HUES48 (cell line): Measurements from ENCODE around the gene CAPN14.

Experiments
- H3K27ac ChIP-seq: one replicate; pipeline ENCODE4 v1.7.0; 2013; ENCODE audit warnings: low read depth, low read length, inconsistent platforms
- H3K27me3 ChIP-seq: 2 replicates; pipeline ENCODE4 v1.6.1; 2013; ENCODE audit warnings: mild to moderate bottlenecking, low read length; ENCODE audit not compliant: control insufficient read depth, insufficient read depth
- H3K36me3 ChIP-seq: 2 replicates; pipeline ENCODE4 v1.6.1; 2013; ENCODE audit warnings: low read length; ENCODE audit not compliant: control insufficient read depth, insufficient read depth
- H3K4me1 ChIP-seq: 2 replicates; pipeline ENCODE4 v1.6.1; 2013; ENCODE audit warnings: mild to moderate bottlenecking, low read length; ENCODE audit not compliant: control insufficient read depth, insufficient read depth
- H3K4me3 ChIP-seq: 2 replicates; pipeline ENCODE4 v1.5.1; 2013; ENCODE audit warnings: mild to moderate bottlenecking, low read depth, low read length
- H3K9ac ChIP-seq: 2 replicates; pipeline ENCODE4 v1.6.1; 2013; ENCODE audit warnings: mild to moderate bottlenecking, low read depth, low read length, moderate library complexity
- H3K9me3 ChIP-seq: 2 replicates; pipeline ENCODE4 v1.6.1; 2013; ENCODE audit warnings: low read length; ENCODE audit not compliant: control insufficient read depth, insufficient read depth

The CAPN14 gene

DNA sequence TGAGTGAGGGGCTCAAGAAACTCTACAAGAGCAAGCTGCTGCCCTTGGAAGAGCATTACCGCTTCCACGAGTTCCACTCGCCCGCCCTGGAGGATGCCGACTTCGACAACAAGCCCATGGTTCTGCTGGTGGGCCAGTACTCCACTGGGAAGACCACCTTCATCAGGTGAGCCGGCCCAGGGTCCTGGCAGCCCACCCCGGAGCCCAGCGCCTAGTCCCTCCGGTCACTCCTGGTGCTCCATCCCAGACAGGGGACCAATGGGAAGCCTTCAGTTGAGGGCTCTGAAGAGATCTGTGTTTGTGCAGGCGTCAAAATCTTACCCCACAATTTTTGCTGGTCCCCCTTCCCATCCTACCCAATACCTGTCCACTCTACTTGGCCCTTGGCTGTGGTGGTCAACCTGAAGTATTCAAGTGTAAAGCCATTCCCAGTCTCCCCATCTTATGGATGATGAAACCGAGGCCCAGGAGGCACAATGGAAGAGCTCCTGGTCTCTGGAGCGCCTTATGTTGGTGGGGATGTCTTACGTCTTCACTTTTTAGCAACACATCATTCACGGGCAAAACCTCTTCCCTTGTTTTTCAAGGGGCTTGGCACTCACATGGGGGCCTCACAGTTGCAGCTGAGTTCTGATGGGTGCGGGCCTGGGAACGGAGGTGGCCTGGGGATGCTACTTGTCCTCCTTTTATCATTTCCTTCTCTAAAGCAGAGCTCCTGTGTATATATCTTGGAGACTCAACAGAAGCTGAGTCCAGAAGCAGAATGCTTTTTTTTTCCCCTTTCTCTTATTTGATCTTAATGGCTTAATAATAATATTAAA, 17.6 kb upstream of the CAPN14 start:
- Histone ChIP-seq H3K27ac (no peak overlapping the region), H3K4me3 (peak overlapping the region; percentile 82), H3K4me1 (peaks cover 12% of the 10 kb centered on the region; the same call in 1 of the 2 replicates)

DNA sequence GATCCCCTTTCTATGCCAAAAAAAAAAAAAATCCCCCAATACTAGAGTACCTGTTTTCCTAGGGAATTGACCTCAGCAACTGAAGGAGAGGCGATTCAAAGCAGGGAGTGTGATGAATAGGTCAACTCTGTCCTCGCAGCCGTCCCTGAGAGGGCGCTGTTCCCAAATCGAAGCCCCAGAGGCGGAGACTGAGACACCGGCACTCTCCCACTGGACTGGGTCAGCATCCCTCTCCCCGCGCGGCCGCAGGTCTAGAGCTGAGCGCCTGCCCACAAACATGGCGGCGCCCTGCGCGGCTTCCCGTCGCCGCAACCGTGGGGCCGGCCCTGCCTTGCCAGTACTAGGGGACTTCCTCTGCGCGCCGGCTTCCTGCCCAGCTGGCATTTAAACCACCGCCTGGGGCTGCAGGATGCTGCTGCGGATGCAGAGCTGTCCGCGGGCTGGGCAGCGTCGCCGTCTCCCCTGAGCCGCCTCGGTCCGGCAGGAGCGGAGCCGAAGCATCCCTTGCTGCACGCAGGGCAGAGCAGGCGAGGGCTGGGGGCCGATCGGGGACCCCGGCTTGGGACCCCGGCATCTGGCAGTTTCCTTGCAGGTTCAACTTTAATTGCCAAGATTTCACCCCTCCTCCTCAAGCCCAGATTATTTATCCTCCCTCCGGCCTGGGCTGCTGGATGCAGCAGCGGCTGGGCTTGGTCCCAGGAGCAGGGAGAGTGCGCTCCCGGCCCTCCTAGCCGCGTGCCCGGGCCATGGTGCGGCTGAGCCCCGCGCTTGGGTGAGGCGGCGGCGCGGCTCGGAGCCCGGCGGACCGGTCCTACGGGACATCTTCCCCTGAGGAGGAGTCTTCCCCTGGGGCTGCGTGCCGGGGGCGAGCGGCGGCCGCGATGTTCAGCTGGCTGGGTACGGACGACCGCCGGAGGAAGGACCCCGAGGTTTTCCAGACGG, 16.7 kb upstream of the CAPN14 start, which contains the start of gene EHD3:
EHD3 (plus strand) TSS at position 412 of the 942 bp plus-strand sequence; CDS start at position 882, 470 bp downstream.
- Histone ChIP-seq H3K27ac (peak within 1 kb of the TSS; percentile 23), H3K4me3 (peak within 1 kb of the TSS; percentile 82), H3K9ac (peak within 1 kb of the TSS; percentile 55; the same call in 1 of the 2 replicates), H3K36me3 (no peaks in the 10 kb centered on the region), H3K4me1 (peaks cover 12% of the 10 kb centered on the region; the same call in 1 of the 2 replicates), H3K27me3 (peaks cover 8% of the 10 kb centered on the region), H3K9me3 (no peaks in the 10 kb centered on the region)

More for the DNA sequence above, 17.6 kb upstream of the CAPN14 start:
- 0 out of 2 replicates have a peak overlapping the region, but pooled peaks have one; percentile 55 for H3K9ac ChIP-seq
- H3K9me3 ChIP-seq, result no peaks in the 10 kb centered on the region
- H3K27me3 ChIP-seq, result peaks cover 8% of the 10 kb centered on the region
- no peaks in the 10 kb centered on the region for H3K36me3 ChIP-seq

DNA sequence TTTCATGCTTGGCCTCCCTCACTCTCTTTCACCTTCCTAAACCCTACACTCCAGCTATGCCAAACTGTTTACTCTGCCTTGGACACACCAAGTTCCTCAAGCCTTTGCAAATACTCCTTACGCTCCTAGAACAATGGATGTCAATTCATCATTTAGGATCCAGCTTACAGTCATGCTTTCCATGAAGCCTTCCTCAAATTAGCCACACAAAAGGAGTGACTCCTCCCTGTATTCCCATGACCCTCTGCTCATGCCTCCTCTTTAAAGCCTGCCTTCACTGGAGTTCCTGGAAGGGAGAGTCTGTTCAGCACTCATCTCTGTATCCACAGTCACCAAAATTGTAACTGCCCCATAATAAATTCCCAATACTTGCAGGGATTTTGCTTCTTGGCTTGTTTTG, 15.9 kb upstream of the CAPN14 start:
- no peak overlapping the region for H3K9ac ChIP-seq
- peaks cover 12% of the 10 kb centered on the region; the same call in 1 of the 2 replicates for H3K4me1 ChIP-seq
- H3K9me3 ChIP-seq, result no peaks in the 10 kb centered on the region
- H3K27me3 ChIP-seq, result peaks cover 8% of the 10 kb centered on the region
- H3K27ac ChIP-seq, result no peak overlapping the region
- H3K4me3 ChIP-seq, result no peak overlapping the region; the same call in 1 of the 2 replicates
- no peaks in the 10 kb centered on the region for H3K36me3 ChIP-seq

DNA sequence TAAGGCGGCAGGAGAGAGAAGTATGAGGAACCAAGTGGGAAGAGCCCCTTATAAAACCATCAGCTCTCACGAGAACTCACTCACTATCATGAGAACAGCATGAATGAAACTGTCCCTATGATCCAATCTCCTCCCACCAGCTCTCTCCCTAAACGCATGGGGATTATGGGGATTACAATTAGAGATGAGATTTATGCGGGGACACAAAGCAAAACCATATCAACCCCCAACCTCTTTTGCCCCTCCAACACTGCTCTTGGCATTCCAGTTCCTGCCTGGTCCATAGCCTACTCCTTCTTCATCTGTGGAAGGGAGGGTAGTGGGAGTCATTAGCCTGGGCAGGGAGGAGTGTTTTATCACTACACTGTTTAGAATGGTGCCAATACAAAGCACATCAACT, 15.3 kb upstream of the CAPN14 start:
- Histone ChIP-seq H3K27me3 (peaks cover 8% of the 10 kb centered on the region), H3K9ac (no peak overlapping the region), H3K4me1 (peaks cover 12% of the 10 kb centered on the region; the same call in 1 of the 2 replicates), H3K36me3 (no peaks in the 10 kb centered on the region), H3K4me3 (no peak overlapping the region), H3K27ac (no peak overlapping the region), H3K9me3 (no peaks in the 10 kb centered on the region)

DNA sequence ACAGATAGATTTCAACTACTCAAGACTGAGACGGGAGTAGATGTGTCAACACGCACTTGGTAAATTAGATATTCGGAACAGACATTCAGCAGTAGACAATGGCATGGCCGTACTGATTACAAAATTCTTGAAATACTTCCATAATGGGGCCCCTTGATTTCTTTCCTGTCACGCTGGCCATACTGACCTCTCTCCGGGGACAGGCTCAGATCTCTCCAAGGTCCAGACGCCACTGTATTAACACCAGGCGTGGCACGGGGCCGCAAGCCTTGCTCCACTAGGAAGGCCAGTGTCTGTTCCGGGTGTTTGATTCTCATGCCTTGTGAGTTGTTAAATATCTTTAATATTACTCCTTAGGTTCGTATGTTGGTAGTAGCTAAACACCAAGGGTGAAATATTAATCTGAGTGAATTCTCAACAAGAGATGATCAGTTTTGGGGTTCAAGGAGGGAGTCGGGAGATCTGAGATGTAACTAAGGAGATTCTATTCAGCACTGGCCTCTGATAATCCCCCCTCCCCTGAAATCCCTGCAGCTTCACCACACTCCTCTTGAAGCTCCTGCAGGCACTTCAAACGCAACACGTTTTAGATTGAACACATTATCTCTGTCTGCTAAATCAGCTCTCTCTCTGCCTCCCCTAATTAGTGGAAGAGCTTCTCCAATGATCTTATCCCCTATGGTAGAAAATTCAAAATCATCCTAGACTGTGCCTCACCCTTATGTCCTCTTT, 14.4 kb upstream of the CAPN14 start:
- Histone ChIP-seq H3K27ac (no peak overlapping the region), H3K9me3 (no peaks in the 10 kb centered on the region), H3K36me3 (no peaks in the 10 kb centered on the region), H3K4me3 (no peak overlapping the region), H3K9ac (no peak overlapping the region), H3K4me1 (peaks cover 12% of the 10 kb centered on the region; the same call in 1 of the 2 replicates), H3K27me3 (peaks cover 8% of the 10 kb centered on the region)

DNA sequence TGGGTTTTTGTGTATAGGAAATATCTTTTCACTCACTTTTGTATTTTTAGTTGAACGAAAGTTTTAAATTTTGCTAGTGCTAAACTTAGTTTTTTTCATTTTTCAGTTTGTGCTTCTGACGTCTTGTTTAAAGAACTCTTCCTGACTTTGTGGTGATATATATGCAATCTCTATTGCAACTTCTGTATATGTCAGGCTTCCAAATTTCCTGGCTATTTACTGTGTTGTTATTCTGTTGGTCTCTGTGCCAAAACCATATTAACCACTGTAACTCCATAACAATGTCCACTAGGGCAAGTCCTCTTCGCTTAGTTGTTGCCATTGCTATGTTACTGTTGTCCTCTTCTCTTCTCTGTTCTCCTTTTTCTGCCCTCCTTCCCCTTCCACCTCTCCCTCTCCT, 13.4 kb upstream of the CAPN14 start:
- Histone ChIP-seq H3K9ac (no peak overlapping the region), H3K27ac (no peak overlapping the region), H3K36me3 (no peaks in the 10 kb centered on the region), H3K9me3 (no peaks in the 10 kb centered on the region), H3K4me3 (no peak overlapping the region), H3K4me1 (peaks cover 12% of the 10 kb centered on the region; the same call in 1 of the 2 replicates), H3K27me3 (peaks cover 8% of the 10 kb centered on the region)

DNA sequence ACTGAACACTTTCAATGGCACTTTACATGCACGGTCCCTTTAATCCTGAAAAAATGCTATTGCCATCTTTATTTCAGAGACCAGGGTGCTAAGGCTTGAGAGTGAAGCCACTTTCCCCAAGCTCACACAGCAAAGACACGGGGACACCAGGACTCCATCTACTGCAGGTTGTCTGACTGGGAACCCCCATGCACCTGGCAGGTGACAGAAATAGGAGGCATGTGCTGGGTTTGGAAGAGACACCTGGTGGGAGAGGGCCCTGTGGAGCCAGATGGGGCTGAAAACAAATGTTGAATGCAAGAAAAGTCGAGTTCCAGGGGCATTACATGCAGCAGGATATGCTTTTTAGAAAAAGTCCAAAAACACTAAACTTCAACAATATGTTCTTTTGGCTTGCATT, 11.4 kb upstream of the CAPN14 start:
- no peaks in the 10 kb centered on the region for H3K36me3 ChIP-seq
- no peaks in the 10 kb centered on the region for H3K27me3 ChIP-seq
- no peak overlapping the region for H3K27ac ChIP-seq
- H3K9me3 ChIP-seq, result no peaks in the 10 kb centered on the region
- H3K9ac ChIP-seq, result no peak overlapping the region
- H3K4me3 ChIP-seq, result no peak overlapping the region
- H3K4me1 ChIP-seq, result peaks cover 7% of the 10 kb centered on the region; the same call in 1 of the 2 replicates

DNA sequence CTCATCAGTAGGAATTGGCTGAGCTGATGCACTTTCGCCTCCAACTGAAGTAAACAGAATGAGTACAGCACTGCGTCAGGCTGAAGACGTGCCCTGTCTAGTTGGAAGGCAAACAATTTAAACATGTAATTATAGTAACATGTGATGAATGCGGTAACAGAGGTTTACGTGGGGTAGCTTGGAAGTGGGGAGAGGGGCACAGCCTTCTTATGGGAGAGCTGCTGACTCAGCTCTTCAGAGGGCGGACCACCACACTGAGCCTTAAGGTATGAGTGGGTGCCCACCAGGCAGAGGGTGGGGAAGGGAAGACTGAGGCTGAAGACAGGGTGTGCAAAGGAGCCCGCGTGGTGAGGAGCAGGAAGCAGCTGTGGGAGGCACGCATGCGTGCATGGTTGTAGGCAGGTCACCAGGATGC, 10.4 kb upstream of the CAPN14 start:
- Histone ChIP-seq H3K36me3 (no peaks in the 10 kb centered on the region), H3K4me3 (no peak overlapping the region), H3K4me1 (no peaks in the 10 kb centered on the region), H3K27me3 (no peaks in the 10 kb centered on the region), H3K9me3 (no peaks in the 10 kb centered on the region), H3K9ac (no peak overlapping the region), H3K27ac (no peak overlapping the region)

DNA sequence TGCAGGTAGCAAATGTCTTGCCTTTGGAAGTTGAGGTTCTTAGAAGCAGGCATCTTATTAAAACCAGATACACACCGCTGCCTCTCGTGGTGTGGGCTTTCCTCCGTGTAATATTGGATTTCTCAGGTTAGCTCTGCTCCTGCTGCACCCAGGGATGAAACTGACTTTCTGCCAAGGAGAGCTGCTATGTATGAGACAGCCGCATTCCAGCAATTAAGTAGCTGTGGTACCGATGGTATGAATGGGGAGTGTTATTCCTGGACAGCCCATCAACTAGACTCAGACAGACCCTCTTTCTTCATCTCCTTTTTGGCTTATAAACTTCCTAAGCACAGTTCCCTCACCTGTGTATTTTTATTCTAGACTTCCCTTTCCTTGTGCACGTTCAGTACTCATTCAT, 9.8 kb upstream of the CAPN14 start:
- H3K27me3 ChIP-seq, result no peaks in the 10 kb centered on the region
- H3K27ac ChIP-seq, result no peak overlapping the region
- H3K36me3 ChIP-seq, result no peaks in the 10 kb centered on the region
- H3K4me1 ChIP-seq, result no peaks in the 10 kb centered on the region
- H3K4me3 ChIP-seq, result no peak overlapping the region
- no peaks in the 10 kb centered on the region for H3K9me3 ChIP-seq
- H3K9ac ChIP-seq, result no peak overlapping the region

DNA sequence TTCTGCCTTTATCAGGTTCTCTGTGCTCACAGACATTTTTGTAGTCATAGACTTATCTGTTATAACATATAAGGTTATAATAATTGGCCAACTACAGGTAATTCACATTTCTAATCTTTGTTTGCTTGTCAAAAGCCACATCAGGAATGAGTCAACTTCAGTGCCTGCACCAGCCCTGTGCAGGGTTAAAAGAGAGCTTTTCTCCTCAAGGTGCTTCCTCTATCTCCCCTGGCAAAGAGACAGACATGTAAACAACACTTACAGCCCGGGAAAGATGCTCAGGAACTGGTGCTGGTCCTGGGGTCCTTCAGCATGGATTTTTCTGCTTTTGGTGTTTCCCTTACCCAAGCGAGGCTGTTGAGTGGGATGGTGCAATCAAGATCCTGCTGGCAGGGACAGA, 9.0 kb upstream of the CAPN14 start:
- Histone ChIP-seq H3K9ac (no peak overlapping the region), H3K36me3 (no peaks in the 10 kb centered on the region), H3K27me3 (no peaks in the 10 kb centered on the region), H3K9me3 (no peaks in the 10 kb centered on the region), H3K4me1 (no peaks in the 10 kb centered on the region), H3K27ac (no peak overlapping the region), H3K4me3 (no peak overlapping the region)
